ENCODE measurements around the gene SUPT20HL2.
"Not testable (repeated sequence)": the region's sequence is repeated elsewhere in the genome, so short reads cannot be mapped to it uniquely, and the experiment has no call there.

Gene SUPT20HL2

GRCh38 chrX:24314019-24314635 lies at the start of gene SUPT20HL2:
SUPT20HL2 (minus strand) TSS chrX:24314069; CDS start chrX:24313315, 754 bp downstream.
- no peak for DNase-seq

GRCh38 chrX:24362089-24362745 lies 48.3 kb upstream of the SUPT20HL2 start:
- DNase-seq, result not testable (repeated sequence)

GRCh38 chrX:24360272-24360671 lies 46.4 kb upstream of the SUPT20HL2 start, which contains the start of gene SUPT20HL1:
SUPT20HL1 (plus strand) TSS chrX:24360639; CDS start chrX:24362761, 2,122 bp downstream.
- DNase-seq, result no peak

GRCh38 chrX:24357106-24357505 lies 43.2 kb upstream of the SUPT20HL2 start:
- no peak for DNase-seq

DNA sequence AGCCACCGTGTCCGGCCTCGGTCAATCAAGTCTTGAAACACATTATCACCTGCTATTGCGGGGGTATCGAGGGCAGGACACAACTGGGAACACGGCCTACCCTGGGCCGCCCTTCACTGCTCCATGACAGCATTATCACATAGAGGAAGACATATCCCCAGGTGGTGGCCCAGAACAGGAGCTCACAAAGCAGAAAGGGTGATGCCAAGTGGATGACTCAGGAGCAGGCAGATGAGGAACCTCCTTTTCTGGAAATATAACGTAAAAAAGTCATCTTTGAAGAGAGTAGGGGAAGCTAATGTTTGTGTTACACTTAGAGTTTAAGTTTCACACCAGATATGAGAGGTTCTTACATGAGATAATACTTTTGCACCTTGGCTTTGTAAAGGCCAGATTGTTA lies 41.2 kb upstream of the SUPT20HL2 start:
- no peak for DNase-seq

DNA sequence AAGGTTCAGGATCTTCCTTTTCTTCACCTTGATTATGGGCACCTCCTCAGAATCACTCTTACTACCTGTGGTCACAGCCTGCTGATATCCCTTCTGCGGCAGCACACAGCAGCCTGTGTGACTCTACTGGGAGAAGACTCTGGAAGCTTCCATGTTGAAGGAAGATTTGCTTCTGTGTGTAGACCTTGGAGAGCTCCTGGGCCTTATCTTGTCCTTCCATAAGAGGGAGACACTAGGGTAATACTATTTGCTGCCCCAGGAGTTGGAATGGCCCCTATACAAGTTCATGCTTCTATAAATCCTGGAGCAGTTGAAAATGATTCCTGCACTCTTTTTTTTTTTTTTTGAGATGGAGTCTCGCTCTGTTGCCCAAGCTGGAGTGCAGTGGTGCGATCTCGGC lies 36.3 kb upstream of the SUPT20HL2 start:
- DNase-seq, result no peak

- DNase-seq, result no peak
Observed at GRCh38 chrX:24347881-24348280, 34.0 kb upstream of the SUPT20HL2 start.

DNA sequence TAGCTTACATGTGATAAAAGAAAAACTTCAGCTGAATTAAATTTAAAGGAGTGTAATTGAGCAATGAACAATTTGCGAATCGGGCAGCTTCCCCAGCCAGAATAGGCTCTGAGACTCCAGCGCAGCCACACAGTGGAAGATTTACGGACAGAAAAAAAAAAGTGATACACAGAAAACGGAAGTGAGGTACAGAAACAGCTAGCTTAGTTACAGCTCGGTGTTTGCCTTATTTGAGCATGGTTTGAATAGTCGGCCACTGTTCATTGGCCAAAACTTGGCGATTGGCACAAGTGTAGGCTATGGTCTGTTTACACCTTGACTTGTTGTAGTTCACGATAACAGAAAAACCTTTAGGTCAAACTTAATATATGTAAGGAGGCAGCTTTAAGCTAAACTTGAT lies 29.9 kb upstream of the SUPT20HL2 start:
- DNase-seq, result no peak

DNA sequence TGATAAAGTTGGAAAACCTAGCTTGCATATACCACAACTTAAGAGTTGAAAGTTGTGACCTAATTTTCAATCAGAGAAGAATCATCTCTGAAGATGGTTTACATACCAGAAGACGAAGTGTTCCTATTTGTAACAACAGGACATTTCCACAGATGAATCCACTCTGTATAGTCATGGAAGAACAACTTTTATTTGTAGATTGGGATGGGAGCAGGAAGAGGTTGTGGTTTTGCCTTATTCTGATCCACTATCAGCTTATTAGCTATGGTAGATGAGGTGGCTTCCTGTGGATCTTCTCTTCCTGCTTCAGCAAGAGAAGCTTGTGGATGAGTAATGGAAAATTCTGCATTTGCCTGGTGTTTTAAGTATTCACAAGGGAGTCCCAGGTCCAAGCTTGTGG lies 27.9 kb upstream of the SUPT20HL2 start:
- no peak for DNase-seq

DNA sequence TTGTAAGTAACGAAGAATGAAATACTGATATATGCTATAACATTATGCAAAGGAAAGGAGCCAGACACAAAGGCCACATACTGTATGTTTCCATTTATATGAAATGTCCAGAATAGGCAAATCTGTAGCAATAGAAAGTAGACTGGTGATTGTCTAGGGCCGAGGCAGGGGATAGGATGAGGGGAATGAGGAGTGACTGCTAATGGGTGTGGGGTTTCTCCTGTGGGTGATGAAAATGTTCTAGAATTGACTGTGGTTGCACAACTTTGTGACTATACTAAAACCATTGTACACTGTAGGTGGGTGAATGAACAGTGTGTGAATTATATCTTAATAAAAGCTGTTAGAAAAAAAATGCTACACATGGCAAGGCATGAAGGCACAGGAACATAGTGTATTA lies 26.6 kb upstream of the SUPT20HL2 start:
- DNase-seq, result no peak

DNA sequence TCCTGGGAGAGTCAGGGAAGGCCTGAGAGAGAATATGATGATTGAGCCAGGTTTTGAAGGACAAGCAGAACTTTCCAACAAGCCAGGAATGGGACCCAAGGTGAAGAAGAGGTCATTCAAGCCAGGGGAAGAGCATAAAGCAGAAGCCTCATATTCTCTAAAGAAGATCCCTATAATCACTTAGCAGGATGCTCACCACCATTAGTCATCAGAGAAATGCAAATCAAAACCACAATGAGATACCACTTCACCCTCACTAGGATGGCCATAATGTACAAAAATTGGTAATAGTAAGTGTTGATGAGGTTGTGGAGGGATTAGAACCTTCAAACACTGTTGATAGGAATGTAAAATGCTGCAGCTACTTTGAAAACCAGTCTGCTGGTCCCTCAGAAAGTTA lies 26.0 kb upstream of the SUPT20HL2 start:
- DNase-seq, result no peak

- no peak for DNase-seq
Observed at GRCh38 chrX:24335871-24336270, 22.0 kb upstream of the SUPT20HL2 start.

- no peak for DNase-seq
Observed at GRCh38 chrX:24334461-24334860, 20.6 kb upstream of the SUPT20HL2 start.

GRCh38 chrX:24333371-24333770 lies 19.5 kb upstream of the SUPT20HL2 start:
- no peak for DNase-seq

DNA sequence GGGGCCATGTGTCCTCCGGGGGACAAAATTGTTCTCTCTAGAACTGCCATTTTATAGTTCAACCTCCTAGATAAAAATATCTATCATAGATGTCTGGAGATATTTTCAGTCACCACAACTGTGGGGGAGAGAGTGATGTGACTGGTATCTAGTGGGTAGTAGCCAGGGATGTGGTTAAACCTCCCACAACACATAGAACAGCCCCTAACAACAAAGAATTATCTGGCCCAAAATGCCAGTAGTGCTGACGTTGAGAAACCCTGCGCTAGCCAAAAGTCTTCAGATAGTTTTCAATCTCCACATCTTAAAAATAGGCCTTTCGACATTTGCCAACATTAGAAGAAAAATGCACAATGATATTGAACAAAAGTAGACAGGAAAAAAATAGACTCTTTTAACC lies 19.0 kb upstream of the SUPT20HL2 start:
- DNase-seq, result no peak

GRCh38 chrX:24325231-24325630 lies 11.4 kb upstream of the SUPT20HL2 start:
- no peak for DNase-seq

- DNase-seq, result no peak
Observed at GRCh38 chrX:24321741-24322395, 8.0 kb upstream of the SUPT20HL2 start.

DNA sequence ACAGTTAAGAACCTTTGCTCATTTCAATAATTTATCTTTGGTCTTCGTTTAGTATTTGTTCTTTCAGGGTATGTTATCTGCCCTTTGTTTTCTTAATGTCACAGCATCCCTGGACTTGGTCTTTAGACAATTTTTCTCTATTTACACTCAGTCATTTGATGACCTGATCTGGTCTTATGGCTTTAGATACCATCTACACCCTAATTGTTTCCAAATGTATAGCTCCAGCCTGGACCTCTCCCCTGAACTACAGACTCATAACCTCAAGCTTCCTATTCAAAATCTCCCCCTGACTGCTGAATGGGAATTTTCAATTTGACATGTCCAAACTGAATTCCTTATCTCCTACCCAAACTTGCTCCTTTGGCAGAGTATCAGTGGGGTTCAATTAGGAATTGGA lies 3.7 kb upstream of the SUPT20HL2 start:
- no peak for DNase-seq

DNA sequence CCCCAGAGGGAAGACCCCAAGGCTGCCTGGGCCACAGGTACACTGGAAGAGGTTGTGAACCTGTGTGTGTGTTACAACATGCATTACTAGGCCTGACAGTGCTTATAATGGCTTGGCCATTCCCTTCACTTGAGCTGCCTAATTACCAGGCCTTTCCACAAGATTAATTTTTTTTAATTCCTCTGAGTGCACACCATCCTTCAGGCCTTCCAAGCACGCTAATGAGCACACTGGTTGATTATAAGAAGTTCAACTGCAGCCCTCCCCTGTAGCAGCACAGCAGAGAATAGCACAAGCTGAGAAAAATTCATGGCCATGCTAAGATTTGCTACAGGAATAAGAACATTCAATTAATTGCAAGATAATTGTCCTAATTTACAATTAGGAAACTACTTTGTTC lies 2.2 kb upstream of the SUPT20HL2 start:
- no peak for DNase-seq

DNA sequence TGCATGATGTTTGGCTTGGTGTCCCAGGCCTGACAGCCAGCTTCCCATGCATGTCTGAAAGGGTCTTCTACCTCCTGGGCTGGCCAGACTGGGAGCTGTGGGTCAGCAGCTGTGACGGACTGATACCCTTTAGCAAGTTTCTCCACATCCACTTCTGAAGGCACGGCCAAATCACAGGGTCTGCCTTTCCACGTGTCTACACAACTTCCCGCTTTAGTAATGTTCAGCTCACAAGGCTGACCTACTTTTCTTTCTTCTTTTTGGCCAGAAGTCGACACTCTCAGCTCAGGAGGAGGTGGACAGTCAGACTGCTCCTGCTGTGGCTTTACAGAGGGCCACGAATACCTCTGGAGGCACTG lies 1.6 kb downstream of the SUPT20HL2 start:
- DNase-seq, result not testable (repeated sequence)

DNA sequence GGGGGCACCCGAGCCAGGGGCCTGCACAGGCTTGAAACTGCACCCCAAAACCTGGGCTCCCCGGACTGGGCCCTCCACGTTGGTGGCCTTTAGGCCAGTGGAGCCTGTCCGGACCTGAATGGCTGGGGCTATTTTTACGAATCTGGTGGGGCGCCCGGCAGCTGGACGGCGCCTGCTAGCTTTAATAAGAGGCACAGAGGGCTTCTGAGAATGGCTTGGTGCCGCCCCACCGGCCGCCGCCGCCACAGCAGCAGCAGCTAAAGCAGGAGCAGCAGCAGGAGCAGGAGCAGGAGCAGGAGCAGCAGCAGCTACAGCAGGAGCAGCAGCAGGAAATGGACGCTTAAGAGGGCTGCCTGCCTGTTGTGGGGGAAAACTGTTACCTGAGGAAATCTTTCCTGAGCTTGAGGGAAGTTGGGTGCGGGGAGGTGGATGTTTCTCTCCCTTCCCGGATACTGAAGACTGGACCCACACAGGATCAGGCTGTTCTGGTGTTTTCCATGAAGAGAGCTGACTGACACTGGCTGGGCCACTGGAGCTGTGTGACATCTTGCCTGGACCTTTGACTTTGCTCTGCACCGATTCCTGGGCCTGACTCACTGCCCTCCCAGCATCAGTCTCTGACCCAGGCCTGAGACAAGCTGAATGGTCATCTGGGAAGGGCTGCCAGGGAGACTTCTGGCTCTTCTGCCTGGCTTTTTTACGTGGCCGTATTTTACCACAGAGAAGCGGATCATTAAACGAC lies 2.2 kb downstream of the SUPT20HL2 start:
- not testable (repeated sequence) for DNase-seq

GRCh38 chrX:24310916-24311315 lies 3.0 kb downstream of the SUPT20HL2 start:
- not testable (repeated sequence) for DNase-seq

- not testable (repeated sequence) for DNase-seq
Observed at GRCh38 chrX:24309580-24310374, 4.1 kb downstream of the SUPT20HL2 start.
